ENCODE results near the gene FAM186B. TPM values are rescaled to one million over a fixed set of nuclear protein-coding genes. Genes with fewer than 3 reads are reported as not detected.

Gene FAM186B
- total RNA-seq, 1 donor from 2014 or later: 0.55 TPM

GRCh38 chr12:49553512-49554088 is 51.8 kb downstream of the FAM186B start:
- DNase-seq (ENCODE audit: low spot score): no peak

- DNase-seq (ENCODE audit: low spot score): no peak
Observed at GRCh38 chr12:49552899-49553298, 52.5 kb downstream of the FAM186B start.

- DNase-seq (ENCODE audit: low spot score): no peak
Observed at GRCh38 chr12:49552425-49552824, 53.0 kb downstream of the FAM186B start.

- no peak for DNase-seq (ENCODE audit: low spot score)
Observed at GRCh38 chr12:49552014-49552413, 53.4 kb downstream of the FAM186B start.

- no peak for DNase-seq (ENCODE audit: low spot score)
Observed at GRCh38 chr12:49550693-49551252, 54.7 kb downstream of the FAM186B start.

- no peak for DNase-seq (ENCODE audit: low spot score)
Observed at GRCh38 chr12:49549735-49550692, 55.4 kb downstream of the FAM186B start.

GRCh38 chr12:49548822-49549648 is 56.4 kb downstream of the FAM186B start:
- DNase-seq (ENCODE audit: low spot score): no peak

- no peak for DNase-seq (ENCODE audit: low spot score)
Observed at GRCh38 chr12:49548481-49548821, 57.0 kb downstream of the FAM186B start.

GRCh38 chr12:49547090-49547690 is 58.2 kb downstream of the FAM186B start:
- DNase-seq (ENCODE audit: low spot score): no peak

- DNase-seq (ENCODE audit: low spot score): no peak
Observed at GRCh38 chr12:49546481-49546880, 59.0 kb downstream of the FAM186B start.

- no peak for DNase-seq (ENCODE audit: low spot score)
Observed at GRCh38 chr12:49545815-49546214, 59.6 kb downstream of the FAM186B start.

- no peak for DNase-seq (ENCODE audit: low spot score)
Observed at GRCh38 chr12:49543914-49544815, 61.3 kb downstream of the FAM186B start.

GRCh38 chr12:49543221-49543913 is 62.1 kb downstream of the FAM186B start:
- peak; percentile 77 for DNase-seq (ENCODE audit: low spot score)

- DNase-seq (ENCODE audit: low spot score): peak; percentile 86
Observed at GRCh38 chr12:49542592-49543160, 62.8 kb downstream of the FAM186B start.

GRCh38 chr12:49541911-49542505 is 63.4 kb downstream of the FAM186B start:
- peak; percentile 77 for DNase-seq (ENCODE audit: low spot score)

- peak; percentile 85 for DNase-seq (ENCODE audit: low spot score)
Observed at GRCh38 chr12:49541140-49541861, 64.1 kb downstream of the FAM186B start.

- peak; percentile 68 for DNase-seq (ENCODE audit: low spot score)
Observed at GRCh38 chr12:49540229-49541139, 65.0 kb downstream of the FAM186B start.

Measured in mesenteric fat pad (tissue), 1 donor.